Parathyroid adenoma (tissue), 2 donors: ENCODE measurements around the gene VDAC1.

Experiments
- H2AFZ ChIP-seq: fragments of 300-600 bp; sonication (generic); one replicate; pipeline ENCODE4 v1.7.0; 2017; ENCODE audit warnings: antibody characterized with exemption, mild to moderate bottlenecking
- H3K27ac ChIP-seq: fragments of 300-600 bp; sonication (generic); one replicate; pipeline ENCODE4 v1.7.0; 2017
- H3K27me3 ChIP-seq: fragments of 300-600 bp; sonication (generic); one replicate; pipeline ENCODE4 v1.7.0; 2017; ENCODE audit warnings: low read length; ENCODE audit not compliant: control insufficient read depth, insufficient read depth
- H3K36me3 ChIP-seq: fragments of 300-600 bp; sonication (generic); one replicate; pipeline ENCODE4 v1.7.0; 2017; ENCODE audit warnings: low read length; ENCODE audit not compliant: control insufficient read depth, insufficient read depth
- H3K4me1 ChIP-seq: fragments of 300-600 bp; sonication (generic); one replicate; pipeline ENCODE4 v1.7.0; 2017; ENCODE audit warnings: control low read depth
- H3K4me2 ChIP-seq: fragments of 300-600 bp; sonication (generic); one replicate; pipeline ENCODE4 v1.7.0; 2017; ENCODE audit warnings: low read length
- H3K4me3 ChIP-seq: fragments of 300-600 bp; sonication (generic); one replicate; pipeline ENCODE4 v1.7.0; 2017; ENCODE audit warnings: low read depth, low read length
- H3K79me2 ChIP-seq: fragments of 300-600 bp; sonication (generic); one replicate; pipeline ENCODE4 v1.7.0; 2017; ENCODE audit warnings: control low read depth
- H3K9ac ChIP-seq: fragments of 300-600 bp; sonication (generic); one replicate; pipeline ENCODE4 v1.7.0; 2017; ENCODE audit warnings: mild to moderate bottlenecking
- H3K9me3 ChIP-seq: fragments of 300-600 bp; sonication (generic); one replicate; pipeline ENCODE4 v1.7.0; 2017; ENCODE audit warnings: low read length; ENCODE audit not compliant: control insufficient read depth
- TF ChIP-seq, protein P1 (sequence below): fragments of 300-600 bp; sonication (generic); IDR thresholded peaks from one replicate; pipeline ENCODE4 v1.7.0; 2017; ENCODE audit warnings: antibody characterized with exemption, mild to moderate bottlenecking
- donor health status: primary hyperparathyroidism.

Gene VDAC1

DNA sequence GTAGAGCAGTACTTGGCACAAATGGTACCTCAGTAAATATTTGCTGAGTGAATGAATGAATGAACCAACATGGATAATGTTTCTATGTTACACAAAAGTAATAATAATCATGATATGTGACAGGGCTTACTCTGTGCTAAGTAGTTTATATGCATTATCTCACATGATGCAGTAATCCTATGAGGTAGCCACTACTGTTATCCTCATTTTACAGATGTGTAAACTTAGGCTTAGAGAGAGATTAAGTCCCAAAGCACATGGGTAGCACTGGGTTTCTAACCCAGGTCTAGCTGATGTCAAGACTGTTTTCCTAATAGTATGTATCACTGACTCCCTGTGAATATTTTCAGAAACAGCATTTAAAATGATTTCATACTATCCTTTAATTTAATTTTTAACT is 44.1 kb upstream of the VDAC1 start:
- H3K9ac ChIP-seq = no peak overlapping the region
- H3K4me2 ChIP-seq = no peak overlapping the region
- no peak overlapping the region for H3K27ac ChIP-seq
- TF ChIP-seq, protein P1, sequence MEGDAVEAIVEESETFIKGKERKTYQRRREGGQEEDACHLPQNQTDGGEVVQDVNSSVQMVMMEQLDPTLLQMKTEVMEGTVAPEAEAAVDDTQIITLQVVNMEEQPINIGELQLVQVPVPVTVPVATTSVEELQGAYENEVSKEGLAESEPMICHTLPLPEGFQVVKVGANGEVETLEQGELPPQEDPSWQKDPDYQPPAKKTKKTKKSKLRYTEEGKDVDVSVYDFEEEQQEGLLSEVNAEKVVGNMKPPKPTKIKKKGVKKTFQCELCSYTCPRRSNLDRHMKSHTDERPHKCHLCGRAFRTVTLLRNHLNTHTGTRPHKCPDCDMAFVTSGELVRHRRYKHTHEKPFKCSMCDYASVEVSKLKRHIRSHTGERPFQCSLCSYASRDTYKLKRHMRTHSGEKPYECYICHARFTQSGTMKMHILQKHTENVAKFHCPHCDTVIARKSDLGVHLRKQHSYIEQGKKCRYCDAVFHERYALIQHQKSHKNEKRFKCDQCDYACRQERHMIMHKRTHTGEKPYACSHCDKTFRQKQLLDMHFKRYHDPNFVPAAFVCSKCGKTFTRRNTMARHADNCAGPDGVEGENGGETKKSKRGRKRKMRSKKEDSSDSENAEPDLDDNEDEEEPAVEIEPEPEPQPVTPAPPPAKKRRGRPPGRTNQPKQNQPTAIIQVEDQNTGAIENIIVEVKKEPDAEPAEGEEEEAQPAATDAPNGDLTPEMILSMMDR = no peak
- H3K79me2 ChIP-seq = no peaks in the 10 kb centered on the region
- no peaks in the 10 kb centered on the region for H3K36me3 ChIP-seq
- no peaks in the 10 kb centered on the region for H3K4me1 ChIP-seq
- no peaks in the 10 kb centered on the region for H3K9me3 ChIP-seq
- no peaks in the 10 kb centered on the region for H3K27me3 ChIP-seq
- no peak overlapping the region for H3K4me3 ChIP-seq
- no peak overlapping the region for H2AFZ ChIP-seq

DNA sequence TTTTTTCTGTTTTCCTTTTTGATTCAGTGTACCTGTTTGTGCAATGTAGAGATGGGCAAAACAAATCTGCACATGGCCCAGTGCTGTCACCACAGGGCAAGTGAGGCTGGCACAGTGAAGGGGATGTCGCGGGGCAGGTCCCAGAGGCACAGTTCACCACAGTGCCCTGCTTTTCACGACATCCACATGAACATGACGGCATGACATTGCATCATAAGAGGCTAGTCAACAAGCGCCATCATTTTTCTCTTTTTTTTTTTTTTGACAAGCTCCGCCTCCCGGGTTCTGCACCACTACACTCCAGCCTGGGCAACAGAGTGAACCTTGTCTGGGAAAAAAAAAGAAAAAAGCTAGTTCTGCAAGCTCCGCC is 42.9 kb upstream of the VDAC1 start:
- Histone ChIP-seq H3K4me2 (no peak overlapping the region), H3K36me3 (no peaks in the 10 kb centered on the region), H2AFZ (no peak overlapping the region), H3K27ac (no peak overlapping the region), H3K4me3 (no peak overlapping the region), H3K9me3 (no peaks in the 10 kb centered on the region), H3K79me2 (no peaks in the 10 kb centered on the region), H3K4me1 (no peaks in the 10 kb centered on the region), H3K9ac (no peak overlapping the region), H3K27me3 (no peaks in the 10 kb centered on the region)
- TF ChIP-seq, protein P1 = no peak

- Histone ChIP-seq H3K27ac (no peak overlapping the region), H3K79me2 (no peaks in the 10 kb centered on the region), H3K4me3 (no peak overlapping the region), H3K36me3 (no peaks in the 10 kb centered on the region), H3K9ac (no peak overlapping the region), H2AFZ (no peak overlapping the region), H3K9me3 (no peaks in the 10 kb centered on the region), H3K4me1 (no peaks in the 10 kb centered on the region), H3K4me2 (no peak overlapping the region), H3K27me3 (no peaks in the 10 kb centered on the region)
- TF ChIP-seq, protein P1 = no peak
These were observed 42.3 kb upstream of the VDAC1 start for GRCh38 chr5:134046801-134047686.

GRCh38 chr5:134046330-134046729 is 41.6 kb upstream of the VDAC1 start:
- Histone ChIP-seq H2AFZ (no peak overlapping the region), H3K4me3 (no peak overlapping the region), H3K4me1 (no peaks in the 10 kb centered on the region), H3K79me2 (no peaks in the 10 kb centered on the region), H3K36me3 (no peaks in the 10 kb centered on the region), H3K4me2 (no peak overlapping the region), H3K27me3 (no peaks in the 10 kb centered on the region), H3K9me3 (no peaks in the 10 kb centered on the region), H3K27ac (no peak overlapping the region), H3K9ac (no peak overlapping the region)
- TF ChIP-seq, protein P1 = no peak
